Endothelial cell of umbilical vein (primary cell): ENCODE measurements around the gene GALNT17.

Experiments
- EZH2 ChIP-seq: IDR thresholded peaks from 2 replicates; pipeline ENCODE4 v1.6.1; 2012; ENCODE audit warnings: borderline replicate concordance, low read depth, mild to moderate bottlenecking, moderate library complexity, low read length, inconsistent platforms; ENCODE audit not compliant: severe bottlenecking
- MYC ChIP-seq: IDR thresholded peaks from one replicate; pipeline ENCODE4 v1.6.1; 2011; ENCODE audit warnings: mild to moderate bottlenecking, low read depth, low read length
- POLR2A ChIP-seq: IDR thresholded peaks from 2 replicates; pipeline ENCODE4 v1.6.1; 2012; ENCODE audit warnings: low read depth, mild to moderate bottlenecking, control low read depth, low read length
- TF ChIP-seq, protein P1 (sequence below), 2 donors: IDR thresholded peaks; 1 replicate in 1 of 2; 2 replicates in 1 of 2; pipeline ENCODE4 v1.5.1; 2011; ENCODE audit warnings: low read length in 2 of 2, mild to moderate bottlenecking in 2 of 2, moderate library complexity in 2 of 2, control low read depth in 1 of 2, inconsistent platforms in 1 of 2, low read depth in 1 of 2; ENCODE audit not compliant: insufficient read depth in 1 of 2; ENCODE audit errors: extremely low read depth in 1 of 2

DNA sequence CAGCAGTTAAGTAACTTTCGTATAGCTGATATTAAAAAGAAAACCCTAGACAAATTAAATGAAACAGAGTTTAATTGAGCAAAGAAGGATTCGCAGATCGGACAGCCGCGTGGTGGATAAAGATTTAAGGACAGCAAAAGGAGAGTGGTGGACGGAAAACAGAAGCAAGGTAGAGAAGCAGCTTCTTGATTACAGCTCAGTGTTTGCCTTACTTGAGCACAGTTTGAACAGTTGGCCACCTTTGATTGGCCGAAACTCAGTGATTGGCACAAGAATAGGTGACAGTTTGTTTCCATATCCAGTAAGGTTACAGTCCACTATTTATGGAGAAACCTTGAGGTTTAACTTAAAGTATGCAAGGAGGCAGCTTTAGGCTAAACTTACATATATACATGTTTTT is 231.7 kb downstream of the GALNT17 start:
- TF ChIP-seq, protein P1, sequence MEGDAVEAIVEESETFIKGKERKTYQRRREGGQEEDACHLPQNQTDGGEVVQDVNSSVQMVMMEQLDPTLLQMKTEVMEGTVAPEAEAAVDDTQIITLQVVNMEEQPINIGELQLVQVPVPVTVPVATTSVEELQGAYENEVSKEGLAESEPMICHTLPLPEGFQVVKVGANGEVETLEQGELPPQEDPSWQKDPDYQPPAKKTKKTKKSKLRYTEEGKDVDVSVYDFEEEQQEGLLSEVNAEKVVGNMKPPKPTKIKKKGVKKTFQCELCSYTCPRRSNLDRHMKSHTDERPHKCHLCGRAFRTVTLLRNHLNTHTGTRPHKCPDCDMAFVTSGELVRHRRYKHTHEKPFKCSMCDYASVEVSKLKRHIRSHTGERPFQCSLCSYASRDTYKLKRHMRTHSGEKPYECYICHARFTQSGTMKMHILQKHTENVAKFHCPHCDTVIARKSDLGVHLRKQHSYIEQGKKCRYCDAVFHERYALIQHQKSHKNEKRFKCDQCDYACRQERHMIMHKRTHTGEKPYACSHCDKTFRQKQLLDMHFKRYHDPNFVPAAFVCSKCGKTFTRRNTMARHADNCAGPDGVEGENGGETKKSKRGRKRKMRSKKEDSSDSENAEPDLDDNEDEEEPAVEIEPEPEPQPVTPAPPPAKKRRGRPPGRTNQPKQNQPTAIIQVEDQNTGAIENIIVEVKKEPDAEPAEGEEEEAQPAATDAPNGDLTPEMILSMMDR (IDR thresholded peaks at IDR 0.05; ENCODE audit: extremely low read depth in 1 of 2, insufficient read depth in 1 of 2, low read depth in 1 of 2, low read length in 2 of 2): no peak
- no peak for TF ChIP-seq POLR2A
- no peak for TF ChIP-seq EZH2
- no peak for TF ChIP-seq MYC
